Central memory CD8-positive, alpha-beta T cell (primary cell): ENCODE measurements around the gene HECTD3.

Source experiments
- ATAC-seq: fragments of 150-1000 bp; cut with Tn5 transposase; replicated peaks from 2 replicates; pipeline ENCODE4 v1.10.0; 2022; ENCODE audit warnings: mild to moderate bottlenecking, moderate FRiP score, moderate number of reproducible peaks; ENCODE audit not compliant: poor library complexity, severe bottlenecking; ENCODE audit errors: extremely low read depth
- DNase-seq, 2 donors: peaks; one replicate each; pipeline ENCODE4 v3.0.0; 2021; ENCODE audit warnings: low spot score in 2 of 2
- H3K27ac Mint-ChIP-seq: one replicate; pipeline ENCODE4 v1.8.0; 2022; ENCODE audit warnings: low read depth, mild to moderate bottlenecking, moderate library complexity, mixed read lengths
- H3K27me3 Mint-ChIP-seq: one replicate; pipeline ENCODE4 v1.8.0; 2022; ENCODE audit warnings: mixed read lengths
- H3K36me3 Mint-ChIP-seq: one replicate; pipeline ENCODE4 v1.8.0; 2022; ENCODE audit warnings: mild to moderate bottlenecking, moderate library complexity, mixed read lengths; ENCODE audit not compliant: insufficient read depth
- H3K4me1 Mint-ChIP-seq: one replicate; pipeline ENCODE4 v1.8.0; 2022; ENCODE audit warnings: mixed read lengths
- H3K4me3 Mint-ChIP-seq: one replicate; pipeline ENCODE4 v1.8.0; 2022; ENCODE audit warnings: mild to moderate bottlenecking, moderate library complexity, mixed read lengths
- H3K9me3 Mint-ChIP-seq: one replicate; pipeline ENCODE4 v1.8.0; 2022; ENCODE audit warnings: mixed read lengths

HECTD3 gene

DNA sequence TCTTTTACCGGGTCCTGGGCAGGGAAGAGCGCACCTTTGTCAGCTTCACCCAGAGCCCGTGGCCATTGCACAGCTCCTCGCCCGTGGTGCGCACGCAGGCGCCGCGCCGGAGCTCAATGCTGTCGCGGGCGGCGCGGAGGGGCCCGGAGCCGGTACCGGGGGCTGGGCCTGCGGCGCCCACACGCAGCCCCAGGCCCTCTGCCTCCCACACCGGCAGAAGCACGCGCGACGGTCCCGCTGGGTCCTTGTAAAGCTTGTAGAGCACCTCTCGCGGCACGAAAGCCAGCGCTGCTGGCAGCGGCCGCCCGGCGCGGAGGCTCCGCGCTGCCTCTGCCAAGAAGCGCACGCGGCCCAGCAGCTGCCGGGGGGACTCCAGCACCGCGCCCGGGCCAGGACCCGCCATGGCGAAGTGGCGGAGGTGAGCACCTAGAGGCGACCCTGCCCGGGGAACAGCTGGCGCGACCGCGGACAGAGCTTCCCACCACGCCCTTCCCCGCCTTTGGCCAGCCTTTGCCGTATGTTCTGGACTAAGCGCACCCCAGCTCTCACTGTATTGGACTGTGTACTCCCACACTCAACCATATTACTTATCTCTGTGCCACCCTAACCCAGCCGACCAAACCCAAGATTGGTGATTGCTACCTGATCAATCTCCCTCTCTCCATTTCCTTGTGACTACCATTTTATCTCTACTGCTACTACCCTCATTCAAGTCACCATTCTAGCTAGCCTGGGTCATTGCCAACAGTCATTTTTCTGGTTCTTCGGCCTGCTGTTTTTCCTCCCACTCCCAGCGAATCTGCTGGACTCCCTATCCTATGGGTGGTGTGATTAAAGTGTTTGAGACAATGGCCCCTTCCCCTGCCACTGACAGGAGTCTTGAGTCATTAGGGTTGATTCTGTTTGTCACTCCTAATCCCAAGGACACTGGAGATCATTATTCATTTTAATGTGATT is at the start of gene HECTD3:
Gene HECTD3 (minus strand): TSS at position 470 of the 957 bp plus-strand sequence. CDS start 67 bp downstream, at position 403.
- peak; percentile 47 to 52 for DNase-seq
- peaks cover 58% of the 10 kb centered on the region for H3K4me1 Mint-ChIP-seq
- no peaks in the 10 kb centered on the region for H3K27me3 Mint-ChIP-seq
- peak within 1 kb of the TSS; percentile 90 for H3K4me3 Mint-ChIP-seq
- peak; percentile 78 for ATAC-seq
- no peaks in the 10 kb centered on the region for H3K9me3 Mint-ChIP-seq
- H3K36me3 Mint-ChIP-seq: peaks cover 29% of the 10 kb centered on the region
- peak within 1 kb of the TSS; percentile 90 for H3K27ac Mint-ChIP-seq

DNA sequence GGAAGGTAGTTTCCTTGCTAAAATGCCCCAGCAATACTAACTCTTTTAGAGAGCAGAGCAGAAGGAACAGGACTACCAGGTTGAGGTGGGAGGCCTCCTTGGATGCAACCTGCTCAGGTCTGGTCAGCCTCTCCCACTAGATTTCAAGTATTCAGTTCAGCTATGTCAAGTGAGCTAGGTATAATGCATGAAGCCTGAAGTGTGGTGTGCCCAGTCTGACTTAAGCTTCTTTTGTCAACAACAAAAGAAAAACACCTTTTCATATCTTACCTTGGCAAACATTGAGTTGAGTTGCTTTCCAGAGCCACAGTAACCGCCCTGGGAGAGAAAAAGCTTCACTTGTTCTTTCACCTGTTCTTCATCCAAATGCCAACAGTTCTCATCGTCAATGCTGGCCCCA is 48.7 kb upstream of the HECTD3 start:
- H3K36me3 Mint-ChIP-seq: peaks cover 2% of the 10 kb centered on the region
- no peaks in the 10 kb centered on the region for H3K27me3 Mint-ChIP-seq
- H3K27ac Mint-ChIP-seq: no peak overlapping the region
- no peak overlapping the region for H3K4me3 Mint-ChIP-seq
- ATAC-seq (no peak), DNase-seq (no peak)
- no peaks in the 10 kb centered on the region for H3K9me3 Mint-ChIP-seq
- no peaks in the 10 kb centered on the region for H3K4me1 Mint-ChIP-seq

DNA sequence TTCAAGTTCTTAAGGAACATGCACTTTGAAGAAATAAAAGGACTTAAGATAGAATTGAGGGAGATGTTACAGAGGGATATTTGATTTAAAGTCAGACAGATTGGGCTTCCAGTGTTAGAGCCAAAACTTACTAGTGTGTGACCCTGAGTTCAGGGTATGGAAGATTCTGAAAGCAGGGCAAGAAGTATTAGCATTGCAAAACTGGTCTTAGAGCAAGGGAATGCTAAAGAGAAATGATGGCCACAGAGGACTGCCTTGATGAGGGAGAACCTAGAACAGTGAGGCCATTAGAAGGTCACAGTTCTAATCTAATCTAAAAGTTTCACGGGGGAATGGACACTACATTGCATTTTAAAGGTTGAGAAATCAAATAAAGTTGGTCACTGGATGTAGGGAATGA is 46.4 kb upstream of the HECTD3 start:
- Mint-ChIP-seq H3K4me3 (no peak overlapping the region), H3K9me3 (no peaks in the 10 kb centered on the region), H3K4me1 (no peaks in the 10 kb centered on the region), H3K36me3 (no peaks in the 10 kb centered on the region), H3K27ac (no peak overlapping the region), H3K27me3 (no peaks in the 10 kb centered on the region)
- ATAC-seq (no peak), DNase-seq (no peak)

DNA sequence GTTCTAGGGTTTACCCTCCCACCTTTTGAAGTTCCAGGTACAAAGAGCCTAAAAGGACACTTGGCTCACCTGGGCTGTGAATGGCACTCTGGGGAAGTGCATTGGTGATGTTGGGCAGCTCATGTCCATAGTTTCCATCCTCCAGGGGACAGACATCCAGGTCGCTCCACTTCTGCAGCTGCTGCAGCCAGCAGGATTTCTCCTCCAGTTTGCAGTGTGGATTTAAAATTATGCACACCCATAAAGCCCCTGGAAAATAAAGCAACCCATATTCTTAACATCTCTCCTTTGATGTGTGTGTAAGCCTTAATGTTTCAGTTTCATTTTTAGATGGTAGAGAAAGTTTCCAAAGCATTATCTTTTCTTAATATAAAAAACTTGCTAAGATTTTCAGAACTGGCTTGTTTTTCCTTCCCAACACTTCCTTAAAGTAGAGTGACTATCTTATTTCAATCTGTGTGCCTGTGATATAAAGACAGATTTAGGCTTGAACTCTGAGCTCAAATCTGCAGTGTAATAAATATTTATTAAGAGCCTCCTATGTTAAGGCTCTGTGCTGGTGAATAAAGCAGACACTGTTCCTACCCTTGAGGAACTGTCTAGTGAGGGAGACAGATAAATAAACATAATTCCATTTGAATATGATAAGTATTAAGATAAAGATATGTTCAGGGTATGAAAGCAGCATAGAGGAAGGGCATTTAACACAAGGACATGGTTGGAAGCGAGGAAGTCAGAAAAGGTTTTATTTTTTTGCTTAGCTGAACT is 40.1 kb upstream of the HECTD3 start:
- peak overlapping the region; percentile 62 for H3K4me3 Mint-ChIP-seq
- no peaks in the 10 kb centered on the region for H3K27me3 Mint-ChIP-seq
- no peaks in the 10 kb centered on the region for H3K36me3 Mint-ChIP-seq
- no peaks in the 10 kb centered on the region for H3K9me3 Mint-ChIP-seq
- H3K27ac Mint-ChIP-seq: peak overlapping the region; percentile 92
- ATAC-seq: peak; percentile 65
- peaks cover 7% of the 10 kb centered on the region for H3K4me1 Mint-ChIP-seq
- DNase-seq: no peak

- Mint-ChIP-seq H3K36me3 (peaks cover 3% of the 10 kb centered on the region), H3K4me1 (peaks cover 7% of the 10 kb centered on the region), H3K27ac (no peak overlapping the region), H3K9me3 (no peaks in the 10 kb centered on the region), H3K4me3 (no peak overlapping the region), H3K27me3 (no peaks in the 10 kb centered on the region)
- DNase-seq (no peak), ATAC-seq (no peak)
Observed at GRCh38 chr1:45047032-45047431, 35.9 kb upstream of the HECTD3 start.

- DNase-seq (no peak), ATAC-seq (no peak)
- H3K9me3 Mint-ChIP-seq: no peaks in the 10 kb centered on the region
- no peak overlapping the region for H3K4me3 Mint-ChIP-seq
- no peak overlapping the region for H3K27ac Mint-ChIP-seq
- H3K27me3 Mint-ChIP-seq: no peaks in the 10 kb centered on the region
- peaks cover 3% of the 10 kb centered on the region for H3K36me3 Mint-ChIP-seq
- H3K4me1 Mint-ChIP-seq: no peaks in the 10 kb centered on the region
Observed at GRCh38 chr1:45044916-45045315, 33.8 kb upstream of the HECTD3 start.

DNA sequence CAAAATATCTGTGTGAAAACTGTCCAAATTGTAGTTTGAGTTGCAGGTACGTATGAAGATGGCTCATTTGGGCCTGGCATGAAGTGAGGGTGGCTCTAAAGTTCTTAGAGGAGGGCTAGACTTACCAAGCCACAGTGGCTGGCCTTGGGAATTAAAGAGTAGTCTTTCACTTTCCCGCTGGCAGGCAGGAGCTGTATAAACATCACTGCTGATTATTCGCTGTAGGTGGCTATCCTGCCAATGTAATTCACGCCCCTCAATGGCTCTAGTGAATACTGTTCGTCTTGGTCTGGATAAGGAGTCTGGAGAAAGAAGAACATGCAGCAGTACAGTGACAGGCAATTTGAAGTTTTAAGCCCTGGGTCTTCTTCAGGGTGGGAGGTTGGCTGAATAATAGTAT is 32.0 kb upstream of the HECTD3 start:
- Mint-ChIP-seq H3K4me1 (no peaks in the 10 kb centered on the region), H3K36me3 (peaks cover 3% of the 10 kb centered on the region), H3K4me3 (no peak overlapping the region), H3K27me3 (no peaks in the 10 kb centered on the region), H3K9me3 (no peaks in the 10 kb centered on the region), H3K27ac (no peak overlapping the region)
- ATAC-seq: no peak
- DNase-seq: no peak

DNA sequence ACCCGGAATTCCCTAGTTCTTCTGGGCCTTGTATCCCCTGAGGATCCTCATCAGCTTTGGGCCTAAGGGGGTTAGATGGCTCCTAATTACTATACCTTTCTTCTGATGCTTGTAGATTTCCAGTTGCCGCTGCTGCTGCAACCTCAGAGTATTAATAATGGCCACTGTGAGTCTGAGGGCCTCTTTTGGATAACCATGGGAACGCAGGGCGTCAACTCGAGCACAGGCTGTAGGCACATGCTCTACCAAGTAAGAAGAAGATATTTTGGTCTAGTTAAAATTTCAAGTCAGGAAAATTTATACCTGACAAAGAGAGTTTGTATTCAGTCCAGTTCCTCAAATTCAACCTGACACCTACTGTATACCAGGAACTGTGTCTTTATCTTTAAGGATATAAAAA is 29.2 kb upstream of the HECTD3 start:
- H3K4me3 Mint-ChIP-seq: no peak overlapping the region
- H3K36me3 Mint-ChIP-seq: peaks cover 4% of the 10 kb centered on the region
- H3K9me3 Mint-ChIP-seq: no peaks in the 10 kb centered on the region
- ATAC-seq (no peak), DNase-seq (no peak)
- no peaks in the 10 kb centered on the region for H3K27me3 Mint-ChIP-seq
- no peaks in the 10 kb centered on the region for H3K4me1 Mint-ChIP-seq
- no peak overlapping the region for H3K27ac Mint-ChIP-seq

DNA sequence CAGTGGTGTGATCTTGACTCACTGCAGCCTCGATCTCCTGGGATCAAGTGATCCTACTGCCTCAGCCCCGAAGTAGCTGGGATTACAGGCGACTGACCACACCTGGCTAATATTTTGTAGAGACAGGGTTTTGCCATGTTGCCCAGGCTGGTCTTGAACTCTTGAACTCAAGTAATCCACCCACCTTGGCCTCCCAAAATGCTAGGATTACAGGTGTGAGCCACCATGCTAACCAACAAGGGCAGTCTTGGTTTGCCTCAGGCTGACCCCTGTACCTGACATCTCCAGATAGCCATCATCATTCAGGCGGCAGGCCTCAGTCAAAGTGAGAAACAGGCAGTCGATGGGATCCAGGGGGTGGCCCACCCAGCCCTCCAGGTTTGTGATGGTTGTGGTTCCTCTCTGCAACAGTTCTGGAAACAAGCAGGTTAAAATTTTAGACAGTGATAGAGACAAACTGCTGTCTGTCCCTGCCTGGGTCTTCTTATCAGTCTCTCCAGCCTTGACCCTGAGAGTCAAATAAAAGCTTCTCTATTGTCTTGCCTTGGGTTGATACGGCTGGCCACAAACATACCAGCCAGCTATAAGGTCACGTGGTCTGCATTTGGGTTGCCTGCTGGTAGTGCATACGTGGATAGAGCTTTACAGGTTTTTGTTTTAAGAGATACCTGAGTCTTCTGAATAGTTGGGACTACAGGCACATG is 27.7 kb upstream of the HECTD3 start:
- no peak for ATAC-seq
- Mint-ChIP-seq H3K27me3 (no peaks in the 10 kb centered on the region), H3K4me3 (no peak overlapping the region), H3K27ac (no peak overlapping the region), H3K4me1 (no peaks in the 10 kb centered on the region), H3K36me3 (peaks cover 4% of the 10 kb centered on the region), H3K9me3 (no peaks in the 10 kb centered on the region)
- DNase-seq: no peak

DNA sequence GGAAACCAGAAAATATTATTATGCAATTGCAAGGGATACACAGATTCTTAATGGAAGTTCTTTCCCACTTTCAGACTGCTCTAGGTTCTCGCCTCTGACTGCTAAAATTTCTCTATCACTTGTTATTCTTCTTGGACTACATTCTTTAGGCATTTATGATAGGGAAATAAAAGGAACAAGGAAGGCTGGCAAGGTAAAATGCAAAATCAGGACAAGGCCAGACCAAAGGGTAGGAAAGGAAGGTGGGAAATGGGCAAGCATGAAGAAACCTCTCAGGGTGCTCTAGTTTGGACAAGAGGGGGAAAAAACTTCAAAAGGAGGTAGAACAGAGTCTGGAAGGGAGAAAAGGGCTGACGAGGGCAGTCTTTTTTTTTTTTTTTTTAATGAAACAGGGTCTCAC is 27.1 kb upstream of the HECTD3 start:
- Mint-ChIP-seq H3K36me3 (peaks cover 4% of the 10 kb centered on the region), H3K27me3 (no peaks in the 10 kb centered on the region), H3K9me3 (no peaks in the 10 kb centered on the region), H3K27ac (no peak overlapping the region), H3K4me1 (no peaks in the 10 kb centered on the region), H3K4me3 (no peak overlapping the region)
- DNase-seq (no peak), ATAC-seq (no peak)

GRCh38 chr1:45037456-45037855 is 26.3 kb upstream of the HECTD3 start:
- H3K9me3 Mint-ChIP-seq: no peaks in the 10 kb centered on the region
- H3K4me3 Mint-ChIP-seq: no peak overlapping the region
- H3K4me1 Mint-ChIP-seq: no peaks in the 10 kb centered on the region
- no peak overlapping the region for H3K27ac Mint-ChIP-seq
- H3K36me3 Mint-ChIP-seq: peaks cover 4% of the 10 kb centered on the region
- DNase-seq: no peak
- H3K27me3 Mint-ChIP-seq: no peaks in the 10 kb centered on the region
- ATAC-seq: no peak

DNA sequence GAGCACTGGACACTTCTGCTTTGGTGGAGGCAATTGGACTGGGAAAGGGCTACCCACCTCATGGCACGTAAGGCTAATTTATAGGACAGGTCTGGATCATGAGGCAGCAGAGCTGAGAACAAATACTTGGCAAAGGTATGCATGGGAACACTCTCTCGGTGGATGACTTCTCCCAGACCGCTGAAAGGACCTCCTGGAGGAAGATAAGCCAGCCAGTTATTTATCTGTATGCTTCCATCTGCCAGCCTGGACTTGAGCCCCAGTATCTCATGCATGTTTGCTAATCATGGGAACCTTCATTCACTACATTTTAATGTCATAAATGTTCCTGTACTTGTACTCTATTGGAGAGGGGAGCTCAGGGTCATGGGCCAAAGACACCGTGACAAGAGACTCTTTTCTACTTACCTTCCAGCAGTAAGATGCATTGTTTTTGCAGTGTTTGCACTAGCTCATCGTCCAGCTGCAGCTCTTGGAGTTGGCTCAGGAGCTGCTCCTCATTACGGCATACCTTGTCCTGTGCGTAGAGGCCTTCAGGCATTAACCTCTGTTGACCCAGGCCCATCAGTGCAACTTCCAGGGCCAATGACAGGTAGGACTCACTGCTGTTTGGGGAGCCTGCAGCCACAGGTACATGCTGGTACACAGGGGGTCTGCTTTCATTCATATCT is 24.6 kb upstream of the HECTD3 start:
- no peak for DNase-seq
- no peaks in the 10 kb centered on the region for H3K27me3 Mint-ChIP-seq
- peaks cover 3% of the 10 kb centered on the region for H3K36me3 Mint-ChIP-seq
- no peaks in the 10 kb centered on the region for H3K9me3 Mint-ChIP-seq
- H3K27ac Mint-ChIP-seq: no peak overlapping the region
- H3K4me3 Mint-ChIP-seq: no peak overlapping the region
- no peaks in the 10 kb centered on the region for H3K4me1 Mint-ChIP-seq
- no peak for ATAC-seq
